Smooth muscle cell (in vitro differentiated cells): ENCODE measurements around the gene ACBD6. TPM values are rescaled to one million over a fixed set of nuclear protein-coding genes. Genes with fewer than 3 reads are reported as not detected.

Source experiments
- DNase-seq: peaks from one replicate; lab custom pipeline; 2025; ENCODE audit not compliant: unreplicated experiment; lab: John Stamatoyannopoulos, UW
- H2AFZ ChIP-seq: fragments of 200-600 bp; sonication (generic); 2 replicates; pipeline ENCODE4 v1.6.0; 2016; ENCODE audit warnings: antibody characterized with exemption, low read depth, mild to moderate bottlenecking
- H3F3A ChIP-seq: fragments of 200-600 bp; sonication (generic); 2 replicates; pipeline ENCODE4 v1.6.0; 2017; ENCODE audit warnings: antibody characterized with exemption, low read depth
- H3K27ac ChIP-seq: fragments of 200-600 bp; sonication (generic); 2 replicates; pipeline ENCODE4 v1.5.1; 2016; ENCODE audit warnings: low read depth, mild to moderate bottlenecking
- H3K27me3 ChIP-seq: fragments of 200-600 bp; sonication (generic); 2 replicates; pipeline ENCODE4 v1.6.1; 2016; ENCODE audit warnings: low read depth, mild to moderate bottlenecking
- H3K36me3 ChIP-seq: fragments of 200-600 bp; sonication (generic); 2 replicates; pipeline ENCODE4 v1.5.1; 2016; ENCODE audit warnings: low read depth
- H3K4me1 ChIP-seq: fragments of 200-600 bp; sonication (generic); 2 replicates; pipeline ENCODE4 v1.5.1; 2016; ENCODE audit warnings: low read depth
- H3K4me2 ChIP-seq: fragments of 200-600 bp; sonication (generic); 2 replicates; pipeline ENCODE4 v1.6.0; 2016; ENCODE audit warnings: mild to moderate bottlenecking
- H3K4me3 ChIP-seq: fragments of 200-600 bp; sonication (generic); 2 replicates; pipeline ENCODE4 v1.5.1; 2016; ENCODE audit warnings: mild to moderate bottlenecking
- H3K79me2 ChIP-seq: fragments of 200-600 bp; sonication (generic); 2 replicates; pipeline ENCODE4 v1.6.0; 2016; ENCODE audit warnings: low read depth, mild to moderate bottlenecking
- H3K9ac ChIP-seq: fragments of 200-600 bp; sonication (generic); 2 replicates; pipeline ENCODE4 v1.6.0; 2016; ENCODE audit warnings: low read depth
- H3K9me3 ChIP-seq: fragments of 200-600 bp; sonication (generic); replicated peaks from 2 replicates; pipeline ENCODE4 v1.5.1; 2016; ENCODE audit warnings: low read depth
- H4K20me1 ChIP-seq: fragments of 200-600 bp; sonication (generic); 2 replicates; pipeline ENCODE4 v1.6.0; 2016; ENCODE audit warnings: low read depth
- CTCF ChIP-seq: fragments of 200-600 bp; sonication (generic); IDR thresholded peaks from 2 replicates; pipeline ENCODE4 v1.5.1; 2017; ENCODE audit warnings: borderline replicate concordance, mild to moderate bottlenecking, antibody characterized with exemption; ENCODE audit not compliant: insufficient read depth, poor library complexity, severe bottlenecking
- WGBS: methylation state at CpG from one replicate; pipeline ENCODE4 v1.1.7; 2016; ENCODE audit warnings: low lambda C conversion rate; 5-methylcytosine and 5-hydroxymethylcytosine counted together
- polyA plus RNA-seq: library from polyadenylated mRNA; unstranded; fragments of >200 nt; fragmentation: Nextera tagmentation; extraction: Ambion mirVana; gene quantifications from 2 replicates; pipeline ENCODE4 v1.2.1, GENCODE V29; 2016
- total RNA-seq: library from RNA; depleted of rRNA; stranded (reverse); fragments of >200 nt; gene quantifications from 2 replicates; pipeline ENCODE4 v1.2.3, GENCODE V29; 2014

ACBD6 gene
- total and polyA plus RNA-seq, 2 experiments from 2014 or later, result 44.1 to 48.7 TPM

GRCh38 chr1:180402551-180402950, 99.8 kb downstream of the ACBD6 start:
- 80% methylated on average over 6 of the region's 6 CpGs for WGBS
- TF ChIP-seq CTCF, result no peak
- Histone ChIP-seq H3K4me1 (no peaks in the 10 kb centered on the region), H3K4me3 (no peak overlapping the region), H3K27ac (no peak overlapping the region), H3K27me3 (no peaks in the 10 kb centered on the region), H3K9ac (no peak overlapping the region), H3K9me3 (no peaks in the 10 kb centered on the region), H4K20me1 (peaks cover 14% of the 10 kb centered on the region), H3K36me3 (peaks cover 7% of the 10 kb centered on the region), H3F3A (no peaks in the 10 kb centered on the region), H3K79me2 (peaks cover 4% of the 10 kb centered on the region), H3K4me2 (no peak overlapping the region), H2AFZ (no peak overlapping the region)
- DNase-seq, result no peak

GRCh38 chr1:180402001-180402400, 100.4 kb downstream of the ACBD6 start:
- Histone ChIP-seq H3K4me3 (no peak overlapping the region), H2AFZ (no peak overlapping the region), H3K27ac (no peak overlapping the region), H4K20me1 (peaks cover 14% of the 10 kb centered on the region), H3K9me3 (no peaks in the 10 kb centered on the region), H3F3A (no peaks in the 10 kb centered on the region), H3K27me3 (no peaks in the 10 kb centered on the region), H3K4me1 (no peaks in the 10 kb centered on the region), H3K4me2 (no peak overlapping the region), H3K9ac (no peak overlapping the region), H3K79me2 (peaks cover 4% of the 10 kb centered on the region), H3K36me3 (peaks cover 7% of the 10 kb centered on the region)
- no peak for TF ChIP-seq CTCF
- 100% methylated on average over 1 of the region's 1 CpG for WGBS
- DNase-seq, result no peak

GRCh38 chr1:180397175-180397574, 105.2 kb downstream of the ACBD6 start:
- TF ChIP-seq CTCF, result no peak
- no peaks in the 10 kb centered on the region for H3K4me1 ChIP-seq
- no peak overlapping the region for H3K27ac ChIP-seq
- no peak overlapping the region for H3K9ac ChIP-seq
- H3K9me3 ChIP-seq, result peaks cover 4% of the 10 kb centered on the region
- H3K27me3 ChIP-seq, result no peaks in the 10 kb centered on the region
- H3K4me2 ChIP-seq, result no peak overlapping the region
- no peaks in the 10 kb centered on the region for H3F3A ChIP-seq
- H3K79me2 ChIP-seq, result no peaks in the 10 kb centered on the region
- no peaks in the 10 kb centered on the region for H4K20me1 ChIP-seq
- H2AFZ ChIP-seq, result no peak overlapping the region
- no peak for DNase-seq
- H3K36me3 ChIP-seq, result peaks cover 3% of the 10 kb centered on the region
- WGBS, result 73% methylated on average over 4 of the region's 4 CpGs
- no peak overlapping the region for H3K4me3 ChIP-seq

- DNase-seq, result no peak
- WGBS, result over 99% methylated on average over 7 of the region's 7 CpGs
- no peaks in the 10 kb centered on the region for H3K36me3 ChIP-seq
Measured at GRCh38 chr1:180392427-180393145, 109.8 kb downstream of the ACBD6 start.

More at GRCh38 chr1:180392427-180393145, 109.8 kb downstream of the ACBD6 start:
- no peaks in the 10 kb centered on the region for H3K79me2 ChIP-seq
- no peak overlapping the region for H3K9ac ChIP-seq
- no peak for TF ChIP-seq CTCF
- no peak overlapping the region for H3K4me2 ChIP-seq
- no peak overlapping the region for H3K4me3 ChIP-seq
- no peaks in the 10 kb centered on the region for H3K27me3 ChIP-seq
- no peaks in the 10 kb centered on the region for H3F3A ChIP-seq
- H2AFZ ChIP-seq, result no peak overlapping the region
- H4K20me1 ChIP-seq, result no peaks in the 10 kb centered on the region
- H3K4me1 ChIP-seq, result no peaks in the 10 kb centered on the region
- peaks cover 4% of the 10 kb centered on the region for H3K9me3 ChIP-seq
- H3K27ac ChIP-seq, result no peak overlapping the region
